ENCODE results near the gene CPNE7.
"Not testable (repeated sequence)": the region's sequence is repeated elsewhere in the genome, so short reads cannot be mapped to it uniquely, and the experiment has no call there.

CPNE7 gene

DNA sequence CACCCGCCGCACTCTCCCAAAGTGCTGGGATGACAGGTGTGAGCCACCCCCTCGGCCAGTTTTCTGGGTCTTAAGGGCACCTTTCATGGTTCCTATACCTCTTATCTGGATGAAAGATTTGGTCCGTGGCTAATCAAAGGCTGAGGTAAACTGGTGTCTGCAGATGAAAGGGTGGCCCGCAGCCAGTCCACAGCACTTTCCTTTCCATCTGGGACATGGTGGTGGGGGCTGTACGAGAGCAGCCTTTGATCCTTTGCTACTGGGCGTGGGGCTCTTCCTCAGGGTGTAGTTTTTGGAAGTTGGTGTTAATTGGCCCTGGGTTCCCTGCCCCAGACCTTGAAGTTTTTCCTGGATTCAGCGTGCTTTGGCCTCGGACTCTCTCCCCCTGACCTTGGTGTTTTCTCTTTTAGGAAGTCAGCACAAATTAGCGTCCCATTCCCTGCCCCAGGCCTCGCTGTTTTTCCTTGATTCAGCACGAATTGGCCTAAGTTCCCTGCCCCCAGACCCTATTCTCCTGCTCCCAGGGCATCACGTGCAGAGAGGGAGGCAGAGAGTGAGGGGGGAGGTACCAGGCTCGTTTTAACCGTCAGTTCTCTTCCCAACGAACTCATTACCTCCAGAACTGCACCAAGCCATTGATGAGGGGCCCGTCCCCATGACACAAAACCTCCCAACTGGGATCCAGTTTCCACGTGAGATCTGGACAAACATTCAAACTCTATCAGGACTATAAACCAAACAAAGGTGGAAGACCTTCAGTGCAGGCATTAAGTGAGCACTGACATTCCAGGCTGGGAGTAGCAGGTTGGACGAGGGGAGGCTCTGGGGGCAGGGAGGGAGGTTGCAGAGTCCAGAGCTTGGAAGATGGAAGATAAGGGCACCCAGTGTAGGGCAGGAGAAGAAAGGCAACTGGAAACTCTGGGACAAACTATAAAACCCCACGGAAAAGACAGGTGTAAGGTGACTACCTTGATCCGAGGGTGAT, 49.5 kb downstream of the CPNE7 start:
- no peak for DNase-seq

DNA sequence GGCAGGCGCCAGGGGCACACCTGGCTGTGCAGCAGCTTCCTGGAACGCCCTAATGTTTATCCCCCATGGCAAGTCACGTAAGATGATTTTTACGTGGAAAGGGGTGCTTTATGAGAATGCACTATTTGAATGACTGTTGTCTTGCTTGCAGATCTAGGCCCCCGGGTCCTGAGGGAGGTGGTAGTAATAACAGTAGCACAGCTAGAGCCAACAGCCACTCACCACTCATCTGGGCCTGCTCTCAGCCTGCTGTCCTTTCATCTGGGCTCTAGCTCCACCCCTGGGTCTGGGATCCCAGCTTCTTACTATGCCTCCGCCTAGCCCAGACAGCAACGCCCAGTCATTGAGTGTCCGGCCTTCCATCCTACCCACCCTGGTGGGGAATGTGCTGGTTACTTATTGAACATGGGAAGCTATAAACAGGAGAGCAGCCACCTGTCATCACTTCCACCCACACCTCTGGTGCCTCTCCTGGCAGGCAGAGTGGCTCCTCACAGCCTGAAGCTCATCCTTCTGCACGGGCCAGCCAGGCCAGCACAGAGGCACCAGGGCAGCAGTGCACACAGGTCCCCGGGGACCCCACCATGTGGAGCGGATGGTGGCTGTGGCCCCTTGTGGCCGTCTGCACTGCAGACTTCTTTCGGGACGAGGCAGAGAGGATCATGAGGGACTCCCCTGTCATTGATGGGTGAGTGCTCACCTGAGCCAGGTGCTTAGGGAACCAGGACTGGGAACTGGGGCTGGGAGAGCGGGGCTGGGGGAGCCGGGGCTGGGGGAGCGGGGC, 54.5 kb downstream of the CPNE7 start:
- no peak for DNase-seq

DNA sequence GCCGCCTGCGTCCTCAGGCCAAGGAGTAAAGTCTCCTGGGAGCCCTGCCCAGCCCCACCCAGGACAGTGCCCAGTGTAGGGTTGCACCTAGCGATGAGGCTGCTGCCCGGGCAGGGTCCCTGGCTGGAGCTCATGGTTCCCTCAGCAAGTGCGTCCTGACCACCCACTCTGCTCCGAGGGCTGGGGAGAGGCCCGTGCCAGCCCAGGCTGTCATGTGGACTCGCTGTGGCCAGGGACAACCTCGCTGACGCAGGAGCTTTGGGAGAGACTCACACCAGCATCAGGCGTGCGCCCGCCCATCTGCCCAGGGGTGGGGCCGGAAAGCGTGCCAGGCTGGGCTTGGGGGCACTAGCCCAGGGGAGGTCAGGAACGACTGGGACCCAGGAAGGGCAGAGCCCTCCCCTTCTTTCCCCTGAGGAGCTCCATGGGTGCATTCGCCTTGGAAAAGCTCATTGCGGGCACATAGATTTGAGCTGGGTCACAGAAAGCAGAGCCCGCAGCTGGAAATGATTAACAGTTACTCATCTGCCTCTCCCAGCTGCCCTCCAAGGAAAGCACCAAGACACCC, 57.6 kb downstream of the CPNE7 start:
- no peak for DNase-seq

DNA sequence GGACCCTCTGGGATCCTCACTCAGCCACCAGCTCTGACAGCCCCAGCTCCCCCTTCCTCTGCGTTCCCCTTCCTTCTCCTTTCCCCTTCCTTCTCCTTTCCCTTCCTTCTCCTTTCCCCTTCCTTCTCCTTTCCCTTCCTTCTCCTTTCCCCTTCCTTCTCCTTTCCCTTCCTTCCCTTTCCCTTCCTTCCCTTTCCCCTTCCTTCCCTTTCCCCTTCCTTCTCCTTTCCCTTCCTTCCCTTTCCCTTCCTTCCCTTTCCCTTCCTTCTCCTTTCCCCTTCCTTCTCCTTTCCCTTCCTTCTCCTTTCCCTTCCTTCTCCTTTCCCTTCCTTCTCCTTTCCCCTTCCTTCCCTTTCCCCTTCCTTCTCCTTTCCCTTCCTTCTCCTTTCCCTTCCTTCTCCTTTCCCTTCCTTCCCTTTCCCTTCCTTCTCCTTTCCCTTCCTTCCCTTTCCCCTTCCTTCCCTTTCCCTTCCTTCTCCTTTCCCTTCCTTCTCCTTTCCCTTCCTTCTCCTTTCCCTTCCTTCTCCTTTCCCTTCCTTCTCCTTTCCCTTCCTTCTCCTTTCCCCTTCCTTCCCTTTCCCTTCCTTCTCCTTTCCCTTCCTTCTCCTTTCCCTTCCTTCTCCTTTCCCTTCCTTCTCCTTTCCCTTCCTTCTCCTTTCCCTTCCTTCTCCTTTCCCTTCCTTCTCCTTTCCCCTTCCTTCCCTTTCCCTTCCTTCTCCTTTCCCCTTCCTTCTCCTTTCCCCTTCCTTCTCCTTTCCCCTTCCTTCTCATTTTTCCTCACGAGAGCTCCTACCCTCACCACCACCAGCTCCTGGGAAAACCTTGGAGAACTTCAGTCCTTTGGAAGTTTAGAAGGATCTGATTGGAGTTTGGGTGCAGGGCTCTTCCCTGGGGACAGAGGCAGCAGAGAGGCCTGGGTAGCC, 59.2 kb downstream of the CPNE7 start:
- DNase-seq, result not testable (repeated sequence)

DNA sequence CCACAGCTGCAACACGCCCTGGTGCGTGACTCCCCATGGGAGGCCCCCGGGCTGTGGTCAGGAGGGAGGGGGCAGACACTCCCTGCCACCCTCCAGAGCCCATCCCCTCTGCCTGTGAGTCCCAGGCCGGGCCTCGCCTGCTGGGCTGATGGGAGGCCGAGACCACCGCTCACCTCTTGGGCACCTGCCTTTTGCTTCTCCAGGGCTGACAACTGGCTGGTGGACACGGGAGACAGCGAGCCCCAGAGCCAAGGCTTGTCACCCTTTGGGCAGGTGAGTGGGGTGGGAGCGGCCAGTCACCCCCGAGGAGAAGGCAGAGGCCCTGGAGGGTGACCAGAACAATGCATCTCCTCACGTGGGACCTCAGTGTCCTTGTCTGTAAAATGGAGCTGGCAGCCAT, 61.1 kb downstream of the CPNE7 start:
- DNase-seq, result no peak

GRCh38 chr16:89637379-89637778, 61.8 kb downstream of the CPNE7 start:
- no peak for DNase-seq

GRCh38 chr16:89638455-89638854, 62.9 kb downstream of the CPNE7 start:
- DNase-seq, result no peak

GRCh38 chr16:89639385-89639784, 63.8 kb downstream of the CPNE7 start:
- no peak for DNase-seq

DNA sequence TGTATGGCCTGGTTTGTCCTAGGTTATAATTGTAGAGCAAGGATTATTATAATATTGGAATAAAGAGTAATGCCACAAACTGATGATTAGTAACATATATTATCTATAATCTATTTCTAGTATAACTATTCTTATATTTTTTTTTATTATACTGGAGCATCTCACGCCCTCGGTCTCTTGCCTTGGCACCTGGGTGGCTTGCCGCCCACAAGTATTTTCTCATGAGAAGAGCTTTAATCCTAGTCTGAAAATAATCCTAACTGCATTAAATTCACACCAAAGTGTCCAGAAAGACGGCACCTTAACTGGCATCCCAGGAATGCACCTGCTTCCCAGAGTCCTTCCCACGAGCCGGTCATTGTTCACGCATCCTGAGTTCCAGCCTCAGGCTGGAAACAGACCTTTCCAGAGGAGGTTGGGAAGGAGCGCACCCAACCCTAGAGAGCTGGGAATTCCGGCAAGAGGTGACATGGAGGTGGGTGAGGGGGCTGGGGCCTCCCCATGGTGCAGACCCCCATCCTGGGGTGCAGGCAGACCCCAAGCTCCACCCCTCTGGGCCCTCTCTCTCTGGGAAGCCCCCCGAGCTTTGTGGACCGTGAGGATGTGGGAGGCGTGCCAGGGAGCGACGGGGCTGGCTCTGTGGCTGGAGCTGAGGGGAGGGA, 66.0 kb downstream of the CPNE7 start:
- DNase-seq, result no peak

- DNase-seq, result no peak
Measured at GRCh38 chr16:89642574-89642973, 67.0 kb downstream of the CPNE7 start.

DNA sequence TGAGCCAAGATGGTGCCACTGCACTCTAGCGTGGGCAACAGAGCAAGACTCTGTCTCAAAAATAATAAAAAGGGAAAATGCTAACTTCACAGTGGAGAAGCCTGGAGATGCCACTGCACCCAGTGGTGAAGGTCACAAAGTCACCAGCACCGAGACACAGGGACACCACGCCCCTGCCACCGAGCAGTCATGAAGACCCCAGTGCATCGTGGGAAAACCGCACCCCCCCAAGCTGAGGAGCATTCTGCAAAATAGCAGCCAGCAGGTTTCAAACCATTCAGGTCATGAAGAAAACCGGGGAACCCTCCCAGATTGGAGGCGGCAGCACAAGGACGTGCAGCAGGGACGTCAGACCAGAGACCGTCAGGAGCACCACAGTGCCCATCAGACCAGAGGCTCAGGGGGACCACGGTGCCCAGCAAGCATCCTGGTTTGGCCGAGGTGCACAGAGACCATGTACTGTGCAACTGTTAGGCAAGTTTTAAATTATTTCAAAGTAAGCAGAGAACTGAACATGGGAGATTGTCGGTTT, 68.3 kb downstream of the CPNE7 start:
- no peak for DNase-seq

GRCh38 chr16:89645122-89645521, 69.6 kb downstream of the CPNE7 start:
- no peak for DNase-seq

DNA sequence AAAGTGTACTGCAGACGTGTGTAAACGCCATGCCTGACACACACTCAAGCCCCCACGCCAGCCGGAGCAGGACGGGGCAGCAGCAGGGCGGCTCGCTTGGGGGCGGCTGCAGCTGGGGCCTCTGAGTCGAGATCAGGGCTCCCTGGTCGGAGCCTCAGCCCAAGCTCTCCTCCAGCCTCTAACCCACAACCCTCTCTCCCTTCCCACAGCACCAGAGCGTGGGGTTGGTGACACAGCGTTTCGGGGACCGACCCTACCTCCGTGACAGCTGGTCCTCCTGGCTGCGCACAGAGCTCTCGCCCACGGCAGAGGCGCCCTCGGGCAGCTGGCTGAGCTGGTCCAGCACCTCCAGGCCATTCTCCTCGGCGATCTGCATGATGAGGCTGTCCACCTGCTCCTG, 70.7 kb downstream of the CPNE7 start:
- no peak for DNase-seq
